Measurements from ENCODE around the gene EIF4A3. TPM values are rescaled to one million over a fixed set of nuclear protein-coding genes. Genes with fewer than 3 reads are reported as not detected.

Gene EIF4A3
- total RNA-seq, 1 experiment from 2014 or later: 155 TPM

DNA sequence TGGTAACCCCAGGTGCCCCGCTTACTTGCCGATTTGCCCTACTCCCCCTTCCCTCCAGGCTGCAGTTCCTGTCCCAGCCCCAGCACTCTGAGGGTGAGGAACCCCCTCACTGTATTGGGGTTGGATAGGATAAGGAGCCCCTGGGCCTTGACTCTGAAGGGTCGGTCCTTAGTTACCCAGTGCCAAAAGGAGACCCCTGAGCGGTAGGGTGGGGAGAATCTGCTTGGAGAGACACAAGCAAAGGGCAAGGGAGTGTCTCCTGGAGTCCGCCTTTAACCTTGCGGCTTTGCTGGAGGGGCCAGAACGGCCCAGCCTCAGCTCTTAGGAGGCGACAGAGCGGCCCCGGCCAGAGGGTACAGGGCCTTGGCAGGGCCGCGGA is 35.9 kb upstream of the EIF4A3 start:
- Histone ChIP-seq H3K4me1 (ENCODE audit: insufficient read depth, low read length, poor library complexity, severe bottlenecking) (no peaks in the 10 kb centered on the region), H3K36me3 (ENCODE audit: insufficient read depth, low read length, poor library complexity, severe bottlenecking) (no peaks in the 10 kb centered on the region), H3K27ac (ENCODE audit: low read depth, low read length, poor library complexity, severe bottlenecking) (no peak overlapping the region), H3K27me3 (replicated peaks; ENCODE audit: insufficient read depth, low read depth, low read length, poor library complexity) (no peaks in the 10 kb centered on the region), H3K4me3 (ENCODE audit: low read depth, low read length, poor library complexity, severe bottlenecking) (no peak overlapping the region), H3K9me3 (ENCODE audit: low read depth, low read length, poor library complexity, severe bottlenecking) (no peaks in the 10 kb centered on the region)
- TF ChIP-seq, protein P1, sequence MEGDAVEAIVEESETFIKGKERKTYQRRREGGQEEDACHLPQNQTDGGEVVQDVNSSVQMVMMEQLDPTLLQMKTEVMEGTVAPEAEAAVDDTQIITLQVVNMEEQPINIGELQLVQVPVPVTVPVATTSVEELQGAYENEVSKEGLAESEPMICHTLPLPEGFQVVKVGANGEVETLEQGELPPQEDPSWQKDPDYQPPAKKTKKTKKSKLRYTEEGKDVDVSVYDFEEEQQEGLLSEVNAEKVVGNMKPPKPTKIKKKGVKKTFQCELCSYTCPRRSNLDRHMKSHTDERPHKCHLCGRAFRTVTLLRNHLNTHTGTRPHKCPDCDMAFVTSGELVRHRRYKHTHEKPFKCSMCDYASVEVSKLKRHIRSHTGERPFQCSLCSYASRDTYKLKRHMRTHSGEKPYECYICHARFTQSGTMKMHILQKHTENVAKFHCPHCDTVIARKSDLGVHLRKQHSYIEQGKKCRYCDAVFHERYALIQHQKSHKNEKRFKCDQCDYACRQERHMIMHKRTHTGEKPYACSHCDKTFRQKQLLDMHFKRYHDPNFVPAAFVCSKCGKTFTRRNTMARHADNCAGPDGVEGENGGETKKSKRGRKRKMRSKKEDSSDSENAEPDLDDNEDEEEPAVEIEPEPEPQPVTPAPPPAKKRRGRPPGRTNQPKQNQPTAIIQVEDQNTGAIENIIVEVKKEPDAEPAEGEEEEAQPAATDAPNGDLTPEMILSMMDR (conservative IDR thresholded peaks at IDR 0.05; ENCODE audit: low read depth, low read length): no peak
- no peak for TF ChIP-seq EZH2 (IDR thresholded peaks at IDR 0.05; ENCODE audit: borderline replicate concordance, low read depth, low read length, poor library complexity, severe bottlenecking)
- DNase-seq (ENCODE audit: low spot score): no peak
- ChIA-PET CTCF (interaction anchor here (0.5 to 0.6 kb wide), 2 partner anchors 97 to 437 kb away, joined by 9 to 13 read pairs; no protein-coding TSS in a partner anchor), POLR2A (ENCODE audit: low non-redundant PET) (no interaction called here)
- no TSS peak for BruUV-seq (replicated peaks)
- intact Hi-C loops (cut with micrococcal nuclease; ENCODE audit: unreplicated experiment): no loop called here

DNA sequence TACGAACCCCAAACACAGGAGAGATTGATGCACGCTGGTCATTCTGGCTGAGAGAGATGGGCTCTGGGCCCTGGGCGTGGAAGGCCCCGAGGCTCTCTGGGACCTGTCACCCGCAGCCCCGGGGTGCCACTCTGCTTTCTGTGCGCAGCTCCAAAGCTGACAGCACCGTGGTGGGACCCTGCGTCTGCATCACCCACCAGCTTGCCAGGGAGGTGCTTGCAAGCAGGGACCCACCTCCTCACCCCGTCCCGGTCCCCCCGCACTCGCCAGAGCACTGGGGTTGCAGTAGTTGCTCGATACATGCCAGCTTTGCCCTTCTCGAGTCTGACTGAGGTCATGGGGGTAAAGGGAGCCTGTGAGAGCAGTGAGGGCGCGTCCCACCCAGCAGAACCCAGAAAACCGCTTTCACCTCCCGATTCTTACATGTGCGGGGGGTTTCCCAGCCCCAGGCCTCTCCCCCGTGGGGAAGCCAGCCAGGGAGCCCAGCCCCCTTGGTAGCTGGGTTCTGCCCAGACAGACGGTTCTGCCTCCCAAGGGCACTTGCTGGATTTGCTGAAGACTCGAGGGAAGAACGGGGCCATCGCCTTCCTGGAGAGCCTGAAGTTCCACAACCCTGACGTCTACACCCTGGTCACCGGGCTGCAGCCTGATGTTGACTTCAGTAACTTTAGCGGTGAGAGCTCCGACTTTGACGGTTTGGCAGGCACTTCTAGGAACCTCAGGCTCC is 35.4 kb upstream of the EIF4A3 start:
- Histone ChIP-seq H3K36me3 (ENCODE audit: insufficient read depth, low read length, poor library complexity, severe bottlenecking) (no peaks in the 10 kb centered on the region), H3K27me3 (replicated peaks; ENCODE audit: insufficient read depth, low read depth, low read length, poor library complexity) (no peaks in the 10 kb centered on the region), H3K4me3 (ENCODE audit: low read depth, low read length, poor library complexity, severe bottlenecking) (no peak overlapping the region), H3K27ac (ENCODE audit: low read depth, low read length, poor library complexity, severe bottlenecking) (no peak overlapping the region), H3K4me1 (ENCODE audit: insufficient read depth, low read length, poor library complexity, severe bottlenecking) (no peaks in the 10 kb centered on the region), H3K9me3 (ENCODE audit: low read depth, low read length, poor library complexity, severe bottlenecking) (no peaks in the 10 kb centered on the region)
- POLR2A ChIA-PET (ENCODE audit: low non-redundant PET): no interaction called here
- TF ChIP-seq EZH2 (IDR thresholded peaks at IDR 0.05; ENCODE audit: borderline replicate concordance, low read depth, low read length, poor library complexity, severe bottlenecking): no peak
- TF ChIP-seq, protein P1 (conservative IDR thresholded peaks at IDR 0.05; ENCODE audit: low read depth, low read length): no peak
- CTCF ChIA-PET: interaction anchor here (0.6 kb wide), 1 partner anchor 97 kb away, joined by 13 read pairs; no protein-coding TSS in a partner anchor
- no TSS peak for BruUV-seq (replicated peaks)
- DNase-seq (ENCODE audit: low spot score): no peak
- intact Hi-C loops (cut with micrococcal nuclease; ENCODE audit: unreplicated experiment): no loop called here

DNA sequence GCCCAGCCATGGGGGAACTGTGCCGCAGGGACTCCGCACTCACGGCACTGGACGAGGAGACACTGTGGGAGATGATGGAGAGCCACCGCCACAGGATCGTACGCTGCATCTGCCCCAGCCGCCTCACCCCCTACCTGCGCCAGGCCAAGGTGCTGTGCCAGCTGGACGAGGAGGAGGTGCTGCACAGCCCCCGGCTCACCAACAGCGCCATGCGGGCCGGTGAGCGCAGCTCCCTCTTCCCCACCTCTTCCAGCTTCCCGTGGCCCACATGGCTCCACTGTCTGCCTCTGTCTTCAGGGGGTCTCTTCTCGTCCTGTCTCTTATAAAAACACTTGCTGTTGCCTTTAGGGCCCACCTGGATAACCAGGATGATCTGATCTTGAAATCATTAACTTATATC is 34.5 kb upstream of the EIF4A3 start:
- no peaks in the 10 kb centered on the region for H3K36me3 ChIP-seq (ENCODE audit: insufficient read depth, low read length, poor library complexity, severe bottlenecking)
- no peak overlapping the region for H3K27ac ChIP-seq (ENCODE audit: low read depth, low read length, poor library complexity, severe bottlenecking)
- DNase-seq (ENCODE audit: low spot score): no peak
- ChIA-PET POLR2A (ENCODE audit: low non-redundant PET) (no interaction called here), CTCF (no interaction called here)
- BruUV-seq (replicated peaks): no TSS peak
- intact Hi-C loops (cut with micrococcal nuclease; ENCODE audit: unreplicated experiment): no loop called here
- H3K27me3 ChIP-seq (replicated peaks; ENCODE audit: insufficient read depth, low read depth, low read length, poor library complexity): no peaks in the 10 kb centered on the region
- H3K4me1 ChIP-seq (ENCODE audit: insufficient read depth, low read length, poor library complexity, severe bottlenecking): no peaks in the 10 kb centered on the region
- no peaks in the 10 kb centered on the region for H3K9me3 ChIP-seq (ENCODE audit: low read depth, low read length, poor library complexity, severe bottlenecking)
- no peak overlapping the region for H3K4me3 ChIP-seq (ENCODE audit: low read depth, low read length, poor library complexity, severe bottlenecking)
- no peak for TF ChIP-seq EZH2 (IDR thresholded peaks at IDR 0.05; ENCODE audit: borderline replicate concordance, low read depth, low read length, poor library complexity, severe bottlenecking)
- TF ChIP-seq, protein P1 (conservative IDR thresholded peaks at IDR 0.05; ENCODE audit: low read depth, low read length): no peak
